GM10266 (cell line): ENCODE data around the gene RASSF8.

Experiments used
- DNase-seq: peaks from one replicate; pipeline ENCODE4 v3.0.0; 2012; ENCODE audit errors: extremely low spot score
- TF ChIP-seq, protein P1 (sequence below): IDR thresholded peaks from 2 replicates; pipeline ENCODE4 v1.5.1; 2012; ENCODE audit warnings: mild to moderate bottlenecking, low read depth; ENCODE audit not compliant: control insufficient read depth, insufficient read depth; ENCODE audit errors: missing control alignments

The RASSF8 gene

DNA sequence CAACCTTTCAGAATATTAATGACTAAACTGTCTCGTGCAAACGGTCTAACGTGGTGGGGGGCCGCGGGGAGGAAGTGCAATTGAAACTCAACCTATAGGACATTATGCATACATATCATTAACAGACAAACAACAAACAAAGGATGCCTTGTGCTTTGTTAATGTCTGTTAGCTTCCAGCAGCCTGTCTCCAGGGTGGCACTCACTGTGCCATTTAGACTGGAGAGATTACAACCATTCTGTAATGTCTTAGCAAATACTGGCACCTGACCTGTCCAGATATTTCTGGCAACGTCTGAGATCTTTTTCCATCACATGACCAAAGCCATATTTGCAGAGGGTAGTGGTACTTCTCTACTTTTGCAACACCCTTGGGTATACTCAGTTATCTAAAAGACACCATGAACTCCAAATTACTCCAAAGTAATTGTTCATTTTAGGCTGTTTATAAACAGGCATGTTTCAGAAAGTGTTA, 154.7 kb downstream of the RASSF8 start:
- TF ChIP-seq, protein P1, sequence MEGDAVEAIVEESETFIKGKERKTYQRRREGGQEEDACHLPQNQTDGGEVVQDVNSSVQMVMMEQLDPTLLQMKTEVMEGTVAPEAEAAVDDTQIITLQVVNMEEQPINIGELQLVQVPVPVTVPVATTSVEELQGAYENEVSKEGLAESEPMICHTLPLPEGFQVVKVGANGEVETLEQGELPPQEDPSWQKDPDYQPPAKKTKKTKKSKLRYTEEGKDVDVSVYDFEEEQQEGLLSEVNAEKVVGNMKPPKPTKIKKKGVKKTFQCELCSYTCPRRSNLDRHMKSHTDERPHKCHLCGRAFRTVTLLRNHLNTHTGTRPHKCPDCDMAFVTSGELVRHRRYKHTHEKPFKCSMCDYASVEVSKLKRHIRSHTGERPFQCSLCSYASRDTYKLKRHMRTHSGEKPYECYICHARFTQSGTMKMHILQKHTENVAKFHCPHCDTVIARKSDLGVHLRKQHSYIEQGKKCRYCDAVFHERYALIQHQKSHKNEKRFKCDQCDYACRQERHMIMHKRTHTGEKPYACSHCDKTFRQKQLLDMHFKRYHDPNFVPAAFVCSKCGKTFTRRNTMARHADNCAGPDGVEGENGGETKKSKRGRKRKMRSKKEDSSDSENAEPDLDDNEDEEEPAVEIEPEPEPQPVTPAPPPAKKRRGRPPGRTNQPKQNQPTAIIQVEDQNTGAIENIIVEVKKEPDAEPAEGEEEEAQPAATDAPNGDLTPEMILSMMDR, result no peak
- no peak for DNase-seq

DNA sequence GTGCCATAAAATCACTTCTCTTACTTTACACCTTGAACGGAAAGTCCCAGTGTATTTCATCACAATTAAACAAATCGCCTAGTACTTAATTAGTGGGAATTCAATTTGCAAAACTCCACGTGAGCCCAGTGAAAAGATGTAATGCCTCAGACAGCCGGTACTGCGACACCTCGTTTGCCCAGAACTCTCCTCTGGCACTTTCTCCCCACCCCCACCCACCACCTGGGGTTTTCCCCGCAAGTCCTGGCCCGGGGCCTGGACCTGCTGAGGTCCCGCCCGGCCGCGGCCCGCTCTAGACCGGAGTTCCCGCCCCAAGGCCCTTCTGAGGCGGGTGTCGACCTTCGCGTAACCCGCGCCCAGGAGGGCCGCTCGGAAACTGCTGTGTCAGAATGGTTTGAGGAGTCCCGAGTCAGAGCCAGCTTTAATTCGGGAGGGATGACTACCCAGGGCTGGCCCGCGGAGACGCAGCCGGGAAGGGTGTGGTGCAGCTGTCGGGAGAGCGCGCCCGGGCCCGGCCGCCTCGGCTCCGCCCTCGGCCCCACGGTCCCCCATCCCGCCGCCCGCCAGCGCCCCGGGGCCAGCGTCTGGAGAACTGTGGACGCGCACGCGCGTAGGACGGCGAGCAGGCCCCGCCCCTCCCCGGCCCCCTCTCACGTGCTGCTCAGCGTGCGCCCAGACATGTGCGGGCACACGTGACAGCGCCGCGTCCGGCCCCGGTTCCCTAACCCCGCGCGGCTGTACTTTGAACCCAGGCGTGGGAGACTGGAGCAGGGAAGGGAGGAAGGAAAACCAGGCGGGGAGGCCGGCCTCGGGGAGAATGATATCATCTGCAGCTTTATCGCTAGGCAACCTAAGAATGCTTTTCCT, 155.6 kb downstream of the RASSF8 start:
- TF ChIP-seq, protein P1, result no peak
- DNase-seq, result peak; percentile 89

DNA sequence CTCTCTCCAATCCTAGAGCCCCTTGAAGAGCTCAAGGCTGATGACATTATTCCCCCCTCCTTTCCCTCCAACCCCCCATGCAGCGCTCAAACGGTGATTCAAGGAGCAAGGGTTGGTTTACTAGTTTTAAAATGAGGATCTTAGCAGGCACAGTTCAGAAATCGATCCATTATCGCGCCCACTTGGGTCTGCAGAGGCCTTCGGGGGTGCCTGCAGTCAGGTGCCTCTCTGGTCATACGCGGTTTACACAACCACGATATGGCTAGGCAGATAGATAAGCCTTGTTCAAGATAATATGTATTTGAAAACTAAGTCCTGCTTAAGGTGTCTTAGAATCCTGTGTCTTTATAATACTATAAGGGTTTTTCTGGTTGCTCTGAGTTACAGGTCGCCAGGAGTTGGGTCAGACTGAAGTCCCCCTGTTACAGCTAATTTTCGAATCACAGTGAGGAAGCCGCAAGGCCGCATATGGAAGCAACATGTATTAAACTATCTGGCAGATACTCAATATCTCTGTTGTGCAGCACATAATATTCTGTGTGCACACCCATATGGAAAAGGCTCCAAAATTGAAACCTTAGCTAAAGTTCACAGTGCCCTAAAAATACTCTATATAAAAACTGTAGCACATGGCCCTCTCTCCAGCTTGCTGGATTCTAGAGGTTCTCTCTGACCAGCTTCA, 156.4 kb downstream of the RASSF8 start:
- TF ChIP-seq, protein P1, result no peak
- DNase-seq, result no peak

DNA sequence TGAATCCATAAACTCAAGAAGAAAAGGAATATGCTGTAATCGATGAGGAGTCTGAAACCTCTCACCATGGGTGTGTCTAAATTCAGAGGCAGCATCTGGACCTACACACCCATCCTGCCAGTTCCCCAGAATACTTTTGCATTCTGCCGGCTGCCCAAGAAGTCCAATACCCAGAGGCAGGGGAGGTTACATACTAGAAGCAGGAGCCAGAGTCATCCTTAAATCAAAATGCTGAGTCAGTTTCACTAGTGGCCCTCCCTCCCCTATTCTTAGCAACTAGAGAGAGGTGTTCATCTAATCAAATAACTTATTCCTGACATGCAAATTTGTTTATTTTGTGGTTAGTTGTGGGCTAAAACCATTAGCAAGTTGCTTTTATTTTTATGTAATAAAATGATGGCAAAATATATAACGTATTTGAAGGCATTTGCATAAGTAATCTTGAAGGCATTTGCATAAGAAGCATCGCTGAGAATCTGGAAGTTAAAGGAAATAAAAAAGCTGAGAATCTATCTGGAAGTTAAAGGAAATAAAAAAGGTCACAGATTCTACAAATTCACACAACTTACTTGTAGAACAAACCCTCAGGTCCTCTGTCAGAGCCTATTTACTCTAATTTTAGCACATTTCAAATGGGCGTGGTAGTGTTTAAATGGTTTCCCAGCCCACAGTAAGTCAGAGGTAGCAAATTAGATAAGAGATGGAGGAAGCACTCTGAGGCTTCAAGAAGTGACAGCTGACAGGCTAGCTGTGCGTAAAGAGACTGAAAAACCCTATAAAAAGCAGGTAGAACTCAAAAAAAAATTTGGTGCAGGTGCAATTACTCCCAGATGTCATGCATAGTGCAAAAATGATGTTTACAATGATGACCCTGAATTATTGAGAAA, 158.6 kb downstream of the RASSF8 start:
- TF ChIP-seq, protein P1, result no peak
- DNase-seq, result no peak

DNA sequence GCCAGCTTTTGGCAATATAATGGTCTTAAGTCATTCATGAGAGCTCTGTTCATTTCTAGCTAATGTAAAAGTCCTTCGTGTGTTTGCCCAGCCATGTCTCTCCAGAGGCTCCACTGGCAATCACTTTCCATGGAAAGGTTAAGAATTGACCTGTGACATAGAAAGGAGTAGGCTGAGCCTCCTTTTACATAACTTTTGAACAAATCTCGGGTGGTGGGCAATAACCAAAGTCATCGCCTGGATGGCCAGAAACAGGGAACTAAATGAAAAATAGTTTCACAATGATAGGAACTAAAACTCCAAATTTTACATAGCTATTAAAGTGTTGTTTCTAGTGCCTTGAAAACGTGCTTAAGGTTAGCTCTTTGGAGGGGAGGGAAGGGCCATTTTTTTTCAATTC, 159.8 kb downstream of the RASSF8 start:
- TF ChIP-seq, protein P1, result no peak
- DNase-seq, result no peak

DNA sequence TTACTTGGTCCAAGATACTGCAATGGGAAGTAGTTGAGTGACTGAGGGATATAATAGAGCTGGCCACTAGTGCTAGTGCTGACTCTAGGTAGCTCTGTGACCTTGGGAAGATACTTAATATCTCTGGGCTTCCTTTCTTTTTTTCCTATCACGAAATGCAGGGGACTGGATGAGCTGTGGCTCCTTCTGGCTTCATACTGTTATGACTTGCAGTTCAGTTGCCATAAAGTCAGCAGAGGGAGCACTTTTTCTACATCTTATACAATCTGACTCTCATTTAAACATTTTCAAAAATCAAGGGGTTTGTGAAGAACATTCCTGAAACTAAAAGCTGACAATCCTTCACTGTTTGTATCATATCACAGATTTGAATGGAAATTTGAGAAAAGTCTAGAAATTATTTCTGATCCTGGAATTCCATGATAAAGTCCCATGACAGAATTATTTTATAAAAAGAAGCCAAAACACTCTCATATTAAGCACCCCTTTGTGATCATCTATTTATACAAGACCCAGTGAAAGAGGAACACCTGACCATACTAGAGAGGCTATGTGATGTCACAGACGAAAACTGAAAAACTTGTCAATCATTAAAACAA, 161.0 kb downstream of the RASSF8 start:
- TF ChIP-seq, protein P1, result peak; percentile 54
- DNase-seq, result peak; percentile 59
